Colonic mucosa (tissue), 4 donors: Measurements from ENCODE around the gene RBBP5. TPM values are rescaled to one million over a fixed set of nuclear protein-coding genes. Genes with fewer than 3 reads are reported as not detected.

Experiments
- DNase-seq: peaks from one replicate; pipeline ENCODE4 v3.0.0-alpha.2; 2020
- H3K27ac ChIP-seq: fragments of 200-600 bp; one replicate; pipeline ENCODE4 v1.8.0; 2021
- H3K27me3 ChIP-seq: fragments of 200-600 bp; one replicate; pipeline ENCODE4 v1.8.0; 2021
- H3K36me3 ChIP-seq: fragments of 200-600 bp; one replicate; pipeline ENCODE4 v1.8.0; 2021
- H3K4me1 ChIP-seq: fragments of 200-600 bp; one replicate; pipeline ENCODE4 v1.8.0; 2021; ENCODE audit warnings: mild to moderate bottlenecking
- H3K4me3 ChIP-seq: fragments of 200-600 bp; one replicate; pipeline ENCODE4 v1.8.0; 2021
- H3K9ac ChIP-seq, 2 donors: one replicate each; pipeline ENCODE4 v1.7.0; 2013; ENCODE audit warnings: control low read depth in 2 of 2, low read depth in 2 of 2, low read length in 2 of 2
- H3K9me3 ChIP-seq: fragments of 200-600 bp; one replicate; pipeline ENCODE4 v1.8.0; 2021
- intact Hi-C: fragments of 100-400 bp; cut with DNase I; formaldehyde crosslinking; loops from one replicate; pipeline ENCODE4 v1.14.1; 2022
- total RNA-seq, 2 donors: library from RNA; stranded (reverse); fragmentation: NEBNext Ultra II Directional in 1 of 2; extraction: Animal tissue kit (Norgen Biotek cat#: 25700) in 1 of 2; gene quantifications; one replicate each; pipeline ENCODE4 v1.2.1, GENCODE V29; 2021
- TF ChIP-seq, protein P1 (sequence below): fragments of 200-600 bp; IDR thresholded peaks from one replicate; pipeline ENCODE4 v1.8.0; 2022; ENCODE audit warnings: antibody characterized with exemption, mild to moderate bottlenecking
- donor health status: healthy.
- donor health status: DM: no; HTN: no; CAD: no.
- donor health status: DM: no; HTN: no; CAD: no.

Gene RBBP5
- total RNA-seq, 2 donors from 2014 or later: 15.1 to 17.8 TPM

DNA sequence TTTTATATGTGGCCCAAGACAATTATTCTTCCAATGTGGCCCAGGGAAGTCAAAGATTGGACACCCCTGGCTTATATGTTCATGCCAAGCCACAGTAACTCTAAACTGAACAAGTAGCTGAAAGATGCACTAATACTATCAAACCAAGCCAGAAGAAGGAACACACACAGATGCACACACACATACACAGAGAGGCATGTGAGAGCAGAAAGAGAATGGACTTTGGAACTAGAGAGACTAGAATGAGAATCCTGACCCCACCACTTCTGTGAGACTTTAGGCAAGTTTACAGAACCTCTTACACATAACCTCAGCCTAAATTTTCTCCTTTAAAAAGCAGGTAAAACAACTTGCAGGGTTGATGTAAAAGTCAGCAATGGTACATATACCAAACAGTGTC is 26.4 kb downstream of the RBBP5 start:
- intact Hi-C loops: no loop called here
- peaks cover 5% of the 10 kb centered on the region for H3K36me3 ChIP-seq
- no peaks in the 10 kb centered on the region for H3K9me3 ChIP-seq
- no peak overlapping the region for H3K4me3 ChIP-seq
- no peaks in the 10 kb centered on the region for H3K4me1 ChIP-seq
- H3K9ac ChIP-seq: no peak overlapping the region
- no peak for DNase-seq
- TF ChIP-seq, protein P1, sequence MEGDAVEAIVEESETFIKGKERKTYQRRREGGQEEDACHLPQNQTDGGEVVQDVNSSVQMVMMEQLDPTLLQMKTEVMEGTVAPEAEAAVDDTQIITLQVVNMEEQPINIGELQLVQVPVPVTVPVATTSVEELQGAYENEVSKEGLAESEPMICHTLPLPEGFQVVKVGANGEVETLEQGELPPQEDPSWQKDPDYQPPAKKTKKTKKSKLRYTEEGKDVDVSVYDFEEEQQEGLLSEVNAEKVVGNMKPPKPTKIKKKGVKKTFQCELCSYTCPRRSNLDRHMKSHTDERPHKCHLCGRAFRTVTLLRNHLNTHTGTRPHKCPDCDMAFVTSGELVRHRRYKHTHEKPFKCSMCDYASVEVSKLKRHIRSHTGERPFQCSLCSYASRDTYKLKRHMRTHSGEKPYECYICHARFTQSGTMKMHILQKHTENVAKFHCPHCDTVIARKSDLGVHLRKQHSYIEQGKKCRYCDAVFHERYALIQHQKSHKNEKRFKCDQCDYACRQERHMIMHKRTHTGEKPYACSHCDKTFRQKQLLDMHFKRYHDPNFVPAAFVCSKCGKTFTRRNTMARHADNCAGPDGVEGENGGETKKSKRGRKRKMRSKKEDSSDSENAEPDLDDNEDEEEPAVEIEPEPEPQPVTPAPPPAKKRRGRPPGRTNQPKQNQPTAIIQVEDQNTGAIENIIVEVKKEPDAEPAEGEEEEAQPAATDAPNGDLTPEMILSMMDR: no peak
- H3K27me3 ChIP-seq: no peaks in the 10 kb centered on the region
- no peak overlapping the region for H3K27ac ChIP-seq

DNA sequence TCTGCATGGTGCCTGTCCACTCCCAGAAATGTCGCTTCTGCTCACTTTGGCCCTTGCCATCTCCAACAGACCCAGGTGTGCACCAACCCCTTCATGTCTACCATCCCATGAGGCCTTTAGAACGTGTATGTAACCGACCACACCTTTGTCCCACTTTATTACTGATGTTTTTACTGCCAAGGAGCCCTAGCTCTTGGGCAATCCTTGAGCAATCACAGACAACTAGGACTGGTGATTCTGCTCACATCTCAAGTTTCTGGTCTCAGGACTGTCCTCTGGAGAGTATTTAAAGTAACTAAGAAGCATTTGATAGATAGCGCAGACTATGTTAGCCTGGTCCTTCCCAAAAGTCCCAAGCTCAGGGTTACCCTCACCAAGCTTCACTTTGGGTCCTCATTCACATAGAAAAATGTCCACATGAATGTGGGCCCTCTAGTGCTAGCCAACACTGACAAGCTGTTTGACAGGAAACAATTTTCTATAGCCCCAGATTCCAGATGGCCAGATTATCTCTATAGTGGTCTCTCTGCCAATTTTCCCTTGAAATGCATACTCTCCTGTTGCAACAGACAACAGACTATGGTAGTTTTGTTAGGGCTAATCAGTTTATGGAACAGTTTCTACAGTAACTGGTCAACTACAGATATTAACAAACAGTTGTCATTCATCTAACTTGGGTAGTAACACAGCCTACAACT is 30.6 kb downstream of the RBBP5 start:
- H3K9ac ChIP-seq: no peak overlapping the region
- intact Hi-C loops: no loop called here
- no peak overlapping the region for H3K4me3 ChIP-seq
- TF ChIP-seq, protein P1: no peak
- H3K9me3 ChIP-seq: no peaks in the 10 kb centered on the region
- no peak for DNase-seq
- no peaks in the 10 kb centered on the region for H3K27me3 ChIP-seq
- no peak overlapping the region for H3K27ac ChIP-seq
- peaks cover 7% of the 10 kb centered on the region for H3K36me3 ChIP-seq
- H3K4me1 ChIP-seq: no peaks in the 10 kb centered on the region

DNA sequence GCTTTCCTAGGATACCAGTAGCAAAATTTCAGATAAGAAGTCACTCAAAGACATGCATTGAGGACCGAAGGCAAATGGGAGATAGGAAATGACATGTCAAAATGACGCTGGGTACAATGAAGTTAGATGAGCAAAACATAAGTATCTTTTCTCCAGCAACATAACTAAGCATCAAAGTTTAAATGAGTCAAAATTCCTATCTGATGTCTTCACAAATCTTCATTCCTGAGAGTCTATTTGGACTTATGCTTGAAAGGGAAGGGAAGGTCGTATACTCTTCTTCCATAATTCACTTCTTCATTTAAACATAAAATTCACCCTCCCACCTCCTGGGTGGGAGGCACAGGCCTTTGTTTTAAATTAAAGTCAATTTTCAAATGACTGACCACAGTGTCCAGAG is 33.4 kb downstream of the RBBP5 start:
- no peak overlapping the region for H3K4me3 ChIP-seq
- H3K36me3 ChIP-seq: peaks cover 7% of the 10 kb centered on the region
- intact Hi-C loops: no loop called here

DNA sequence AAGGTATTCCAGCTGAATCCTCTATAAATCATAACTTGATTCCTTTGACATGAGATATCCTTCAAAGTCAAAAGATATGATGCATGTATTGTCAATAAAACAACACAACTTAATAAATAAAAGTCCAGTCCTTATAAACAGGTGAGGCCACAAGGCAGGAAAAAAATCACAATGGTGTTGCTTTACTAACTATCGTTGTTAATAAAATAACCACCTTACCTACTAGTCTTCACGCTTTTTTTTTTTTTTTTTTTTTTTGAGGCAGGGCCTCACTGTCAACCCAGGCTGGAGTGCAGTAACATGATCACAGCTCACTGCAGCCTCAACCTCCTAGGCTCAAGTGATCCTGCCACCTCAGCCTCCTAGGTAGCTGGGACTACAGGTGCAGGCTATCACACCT is 37.4 kb downstream of the RBBP5 start, which contains the start of gene TMEM81:
TMEM81 (minus strand) TSS at position 101 of the 400 bp plus-strand sequence. CDS start 140 bp downstream, outside the sequence.
- H3K9me3 ChIP-seq: no peaks in the 10 kb centered on the region
- no peak within 1 kb of the TSS for H3K27ac ChIP-seq
- no peak within 1 kb of the TSS for H3K4me3 ChIP-seq
- H3K27me3 ChIP-seq: no peaks in the 10 kb centered on the region
- no peaks in the 10 kb centered on the region for H3K4me1 ChIP-seq
- DNase-seq: no peak
- TF ChIP-seq, protein P1: no peak
- H3K36me3 ChIP-seq: peaks cover 7% of the 10 kb centered on the region
- intact Hi-C loops: no loop called here
- H3K9ac ChIP-seq: no peak within 1 kb of the TSS

More for the DNA sequence above, 33.4 kb downstream of the RBBP5 start:
- H3K27me3 ChIP-seq: no peaks in the 10 kb centered on the region
- DNase-seq: no peak
- no peak overlapping the region for H3K27ac ChIP-seq
- TF ChIP-seq, protein P1: no peak
- no peak overlapping the region for H3K9ac ChIP-seq
- H3K4me1 ChIP-seq: no peaks in the 10 kb centered on the region
- H3K9me3 ChIP-seq: no peaks in the 10 kb centered on the region

DNA sequence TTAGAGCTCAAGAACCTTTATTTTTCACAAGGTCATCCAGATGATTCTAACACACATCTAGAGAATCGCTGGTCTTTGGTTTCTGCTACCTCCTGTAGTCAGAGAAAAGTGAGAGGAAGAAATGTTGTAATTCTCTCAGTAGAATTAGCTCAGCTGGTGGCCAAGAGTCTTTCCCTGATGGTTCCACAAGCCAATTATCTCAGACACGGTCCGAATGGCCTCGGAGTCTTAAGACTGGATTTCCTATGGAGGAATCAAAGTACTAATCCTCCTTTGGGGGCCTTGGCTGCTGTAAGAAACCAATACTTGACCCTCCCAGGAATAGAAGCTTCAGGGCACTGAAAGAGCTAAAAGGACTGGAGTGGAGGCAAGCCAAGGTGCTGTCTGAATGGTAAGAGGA is 39.3 kb downstream of the RBBP5 start:
- Histone ChIP-seq H3K9ac (no peak overlapping the region), H3K9me3 (no peaks in the 10 kb centered on the region), H3K27ac (no peak overlapping the region), H3K36me3 (no peaks in the 10 kb centered on the region), H3K4me1 (no peaks in the 10 kb centered on the region), H3K27me3 (no peaks in the 10 kb centered on the region), H3K4me3 (no peak overlapping the region)
- TF ChIP-seq, protein P1: no peak
- no peak for DNase-seq
- intact Hi-C loops: no loop called here
